ENCODE data around the gene RFX2. TPM values are rescaled to one million over a fixed set of nuclear protein-coding genes. Genes with fewer than 3 reads are reported as not detected.
"Not testable (repeated sequence)": the region's sequence is repeated elsewhere in the genome, so short reads cannot be mapped to it uniquely, and the experiment has no call there.

The RFX2 gene
- total RNA-seq, 2 experiments from 2014 or later: 10.1 to 10.4 TPM

GRCh38 chr19:5989388-5990074 lies 120.8 kb downstream of the RFX2 start:
- ChIA-PET CTCF (interaction anchor here (1.1 to 2.1 kb wide), 6 partner anchors 10 to 33 kb away, joined by 3 to 9 read pairs (median 4); no protein-coding TSS in a partner anchor), POLR2A (no interaction called here)
- no peak overlapping the region for H3K4me3 Mint-ChIP-seq
- H3K9me3 Mint-ChIP-seq: no peaks in the 10 kb centered on the region
- H3K36me3 Mint-ChIP-seq (ENCODE audit: low read depth): no peaks in the 10 kb centered on the region
- H3K27ac Mint-ChIP-seq: no peak overlapping the region
- no peaks in the 10 kb centered on the region for H3K27me3 Mint-ChIP-seq
- peaks cover 22% of the 10 kb centered on the region for H3K4me1 Mint-ChIP-seq
- no peak for DNase-seq

DNA sequence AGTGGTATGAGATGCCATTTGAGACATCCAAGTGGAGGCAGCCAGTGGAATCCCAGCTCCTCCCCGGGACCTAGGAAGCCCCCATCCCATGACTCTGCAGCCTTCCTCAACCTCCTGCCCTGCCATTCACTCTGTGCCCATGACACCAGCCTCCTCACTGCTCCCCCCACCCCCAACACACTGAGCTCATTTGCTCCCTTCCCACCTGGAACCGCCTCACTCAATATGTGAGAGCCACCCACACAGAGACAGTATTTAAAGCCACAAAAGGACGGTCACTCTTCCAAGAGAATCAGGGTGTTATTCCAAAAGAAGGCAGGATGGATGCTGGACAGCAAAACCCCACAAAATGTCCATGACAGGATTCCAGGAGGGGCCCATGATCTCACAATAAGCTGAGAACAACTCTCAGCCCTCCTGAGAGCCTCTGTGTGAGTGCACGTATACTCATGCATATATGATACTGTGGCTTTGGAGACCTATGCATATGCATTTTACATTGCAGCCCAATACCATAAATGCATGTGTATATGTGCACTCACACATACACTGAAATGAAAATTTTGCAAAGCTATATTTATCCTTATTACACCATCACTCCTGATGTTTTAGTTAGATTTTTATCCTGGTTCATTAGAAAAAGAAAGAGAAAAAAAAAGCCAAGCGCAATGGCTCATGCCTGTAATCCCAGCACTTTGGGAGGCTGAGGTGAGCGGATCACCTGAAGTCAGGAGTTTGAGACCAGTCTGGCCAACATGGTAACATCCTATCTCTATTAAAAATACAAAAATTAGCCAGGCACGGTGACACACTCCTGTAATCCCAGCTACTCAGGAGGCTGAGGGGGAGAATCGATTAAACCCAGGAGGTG lies 121.5 kb downstream of the RFX2 start:
- Mint-ChIP-seq H3K4me1 (peaks cover 30% of the 10 kb centered on the region), H3K27me3 (no peaks in the 10 kb centered on the region), H3K4me3 (no peak overlapping the region), H3K36me3 (ENCODE audit: low read depth) (no peaks in the 10 kb centered on the region), H3K27ac (peak overlapping the region; percentile 51), H3K9me3 (no peaks in the 10 kb centered on the region)
- CTCF ChIA-PET: interaction anchor here (1.1 to 1.4 kb wide), 4 partner anchors 9 to 34 kb away, joined by 3 to 9 read pairs (median 4); no protein-coding TSS in a partner anchor
- POLR2A ChIA-PET: no interaction called here
- DNase-seq: no peak

DNA sequence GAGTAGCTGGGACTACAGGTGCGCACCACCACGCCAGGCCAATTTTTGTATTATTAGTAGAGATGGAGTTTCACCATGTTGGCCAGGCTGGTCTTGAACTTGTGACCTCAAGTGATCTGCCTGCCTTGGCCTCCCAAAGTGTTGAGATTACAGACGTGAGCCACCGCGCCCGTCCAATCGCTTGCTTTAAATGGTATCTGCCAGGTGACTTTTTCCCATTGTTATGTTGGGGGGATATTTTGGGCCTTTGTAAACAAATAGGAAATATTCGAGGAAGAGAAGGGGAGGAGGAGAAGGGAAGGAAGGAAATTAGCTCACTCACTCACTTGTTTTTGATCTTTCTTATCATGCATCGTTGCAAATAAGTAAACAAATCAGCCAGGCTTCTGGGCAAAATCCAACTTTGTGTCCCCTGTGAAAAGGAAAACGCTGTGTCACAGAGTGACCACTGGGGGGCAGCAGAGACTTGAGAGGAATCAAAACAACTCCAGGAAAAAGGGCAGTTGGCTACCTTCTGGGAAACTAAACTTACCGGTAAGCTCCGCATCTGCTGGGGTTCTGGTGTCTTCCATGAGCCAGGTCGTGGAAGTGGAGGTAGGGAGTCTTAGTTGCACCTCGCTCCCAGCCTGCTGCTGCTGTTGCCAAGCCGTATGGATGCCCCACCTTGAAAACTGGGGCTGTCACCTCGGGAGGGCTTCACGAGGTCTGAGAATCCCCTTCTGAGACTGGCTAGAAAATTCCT lies 123.1 kb downstream of the RFX2 start:
- POLR2A ChIA-PET: no interaction called here
- peak overlapping the region; percentile 54 for H3K4me3 Mint-ChIP-seq
- H3K36me3 Mint-ChIP-seq (ENCODE audit: low read depth): no peaks in the 10 kb centered on the region
- H3K9me3 Mint-ChIP-seq: no peaks in the 10 kb centered on the region
- H3K4me1 Mint-ChIP-seq: peaks cover 42% of the 10 kb centered on the region
- DNase-seq: peak; percentile 80
- CTCF ChIA-PET: interaction anchor here (0.6 to 1.5 kb wide), 8 partner anchors 9 to 287 kb away, joined by 3 to 9 read pairs (median 3); partner anchors contain the start of gene RANBP3
- H3K27me3 Mint-ChIP-seq: no peaks in the 10 kb centered on the region
- peak overlapping the region; percentile 80 for H3K27ac Mint-ChIP-seq

DNA sequence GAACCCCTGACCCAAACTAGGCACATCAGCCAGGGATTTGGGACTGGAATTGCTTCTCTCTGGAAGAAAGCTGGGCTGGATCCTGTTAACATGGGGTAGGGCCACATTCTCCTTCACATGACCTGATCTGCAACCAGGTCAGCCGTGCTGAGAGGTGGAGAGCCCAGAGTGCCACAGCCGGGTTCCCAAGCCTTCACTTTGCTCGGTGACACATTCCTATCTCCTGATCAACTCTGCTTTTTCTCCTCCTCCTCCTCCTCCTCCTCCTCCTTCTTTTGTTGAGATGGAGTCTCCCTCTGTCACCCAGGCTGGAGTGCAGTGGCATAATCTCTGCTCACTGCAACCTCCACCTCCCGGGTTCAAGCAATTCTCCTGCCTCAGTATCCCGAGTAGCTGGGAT lies 124.5 kb downstream of the RFX2 start:
- H3K9me3 Mint-ChIP-seq; POLR2A ChIA-PET; H3K27ac Mint-ChIP-seq; DNase-seq; H3K4me3 Mint-ChIP-seq; H3K27me3 Mint-ChIP-seq; H3K36me3 Mint-ChIP-seq (ENCODE audit: low read depth): not testable (repeated sequence)
- CTCF ChIA-PET: interaction anchor here (0.7 to 3.1 kb wide), 3 partner anchors 13 to 182 kb away, joined by 3 to 16 read pairs (median 13); no protein-coding TSS in a partner anchor
- H3K4me1 Mint-ChIP-seq: peaks cover 47% of the 10 kb centered on the region

DNA sequence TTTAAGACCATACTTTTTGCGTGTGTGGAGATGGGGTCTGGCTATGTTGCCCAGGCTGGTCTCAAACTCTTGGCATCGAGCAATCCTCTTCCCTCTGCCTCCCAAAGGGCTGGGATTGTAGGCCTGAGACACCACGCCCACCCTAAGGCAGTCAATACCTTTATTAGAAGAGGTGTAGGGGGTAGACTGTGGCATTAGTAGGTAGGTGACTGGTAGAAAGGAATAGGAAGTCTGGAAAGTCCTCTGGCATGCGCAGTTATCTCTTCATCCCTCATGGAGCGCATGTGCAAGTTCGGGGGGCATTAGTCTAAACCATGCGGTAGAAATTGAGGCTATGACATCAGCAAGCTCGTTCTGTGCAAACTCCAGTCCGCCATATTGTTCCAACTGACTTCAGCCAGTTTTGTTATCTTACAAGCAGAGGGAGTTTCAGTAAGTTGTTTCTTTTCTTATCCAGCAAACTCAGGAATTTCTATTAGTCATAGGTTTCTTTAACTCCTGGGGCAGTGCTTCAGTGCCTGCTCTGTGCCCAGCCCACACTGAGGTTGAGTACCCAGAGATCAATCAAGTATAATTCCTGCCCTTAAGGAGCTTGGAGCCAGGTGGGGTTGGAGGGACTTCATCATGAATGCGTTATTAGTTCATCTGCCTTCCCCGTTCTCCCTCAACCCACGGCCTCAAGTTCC lies 125.1 kb downstream of the RFX2 start:
- POLR2A ChIA-PET: no interaction called here
- Mint-ChIP-seq H3K27ac (no peak overlapping the region), H3K36me3 (ENCODE audit: low read depth) (peaks cover 1% of the 10 kb centered on the region)

GRCh38 chr19:5984600-5984999 lies 125.7 kb downstream of the RFX2 start:
- Mint-ChIP-seq H3K4me1 (peaks cover 54% of the 10 kb centered on the region), H3K36me3 (ENCODE audit: low read depth) (peaks cover 1% of the 10 kb centered on the region), H3K27ac (peak overlapping the region; percentile 19), H3K27me3 (no peaks in the 10 kb centered on the region), H3K4me3 (no peak overlapping the region), H3K9me3 (no peaks in the 10 kb centered on the region)
- CTCF ChIA-PET: interaction anchor here (0.9 to 3.1 kb wide), 4 partner anchors 10 to 181 kb away, joined by 3 to 16 read pairs (median 8); no protein-coding TSS in a partner anchor
- no peak for DNase-seq
- POLR2A ChIA-PET: no interaction called here

More for the DNA sequence above, 125.1 kb downstream of the RFX2 start:
- no peaks in the 10 kb centered on the region for H3K27me3 Mint-ChIP-seq
- H3K4me1 Mint-ChIP-seq: peaks cover 48% of the 10 kb centered on the region
- no peaks in the 10 kb centered on the region for H3K9me3 Mint-ChIP-seq
- no peak for DNase-seq
- H3K4me3 Mint-ChIP-seq: no peak overlapping the region
- CTCF ChIA-PET: interaction anchor here (2.6 to 3.1 kb wide), 2 partner anchors 37 to 181 kb away, joined by 13 to 16 read pairs; no protein-coding TSS in a partner anchor

DNA sequence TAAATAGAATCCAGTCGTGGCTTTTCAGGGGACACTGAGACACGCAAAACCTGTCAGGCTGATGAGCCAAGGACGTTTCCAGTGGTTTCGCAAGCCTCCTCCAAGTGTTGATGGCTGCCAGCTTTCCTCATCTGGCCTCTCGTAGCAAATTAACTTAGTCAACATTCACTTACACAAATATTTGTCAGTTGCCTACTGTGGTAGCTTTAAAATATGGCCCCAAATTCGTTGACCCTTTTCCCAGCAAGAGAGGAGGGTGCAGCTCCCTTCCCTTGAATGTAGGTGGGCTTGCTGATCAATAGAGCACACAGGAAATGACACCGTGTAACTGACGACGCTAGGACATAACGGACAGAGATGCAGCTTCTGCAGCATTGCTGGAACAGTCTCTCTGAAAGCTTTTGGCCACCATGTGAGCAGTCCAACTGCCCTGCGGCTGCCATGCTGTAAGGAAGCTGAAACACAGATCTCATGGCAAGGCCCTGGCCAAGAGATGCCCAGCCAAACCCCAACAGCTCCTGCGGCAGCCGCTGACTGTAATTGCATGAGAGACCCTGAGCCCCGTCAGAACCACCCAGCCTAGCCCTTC lies 126.8 kb downstream of the RFX2 start:
- H3K36me3 Mint-ChIP-seq (ENCODE audit: low read depth): peaks cover 1% of the 10 kb centered on the region
- no peaks in the 10 kb centered on the region for H3K9me3 Mint-ChIP-seq
- CTCF ChIA-PET: interaction anchor here (0.9 to 3.1 kb wide), 5 partner anchors 11 to 179 kb away, joined by 3 to 16 read pairs (median 4); no protein-coding TSS in a partner anchor
- DNase-seq: no peak
- H3K4me3 Mint-ChIP-seq: no peak overlapping the region
- H3K4me1 Mint-ChIP-seq: peaks cover 58% of the 10 kb centered on the region
- POLR2A ChIA-PET: no interaction called here
- H3K27me3 Mint-ChIP-seq: no peaks in the 10 kb centered on the region
- H3K27ac Mint-ChIP-seq: peak overlapping the region; percentile 61

- CTCF ChIA-PET: interaction anchor here (0.7 to 3.7 kb wide), 7 partner anchors 8 to 175 kb away, joined by 3 to 16 read pairs (median 9); no protein-coding TSS in a partner anchor
- no peaks in the 10 kb centered on the region for H3K27me3 Mint-ChIP-seq
- no peak for DNase-seq
- POLR2A ChIA-PET: interaction anchor here (0.7 to 0.9 kb wide), 2 partner anchors 75 to 151 kb away, joined by 3 read pairs; no protein-coding TSS in a partner anchor
- H3K4me3 Mint-ChIP-seq: peak overlapping the region; percentile 94
- peaks cover 66% of the 10 kb centered on the region for H3K4me1 Mint-ChIP-seq
- H3K36me3 Mint-ChIP-seq (ENCODE audit: low read depth): peaks cover 24% of the 10 kb centered on the region
- H3K9me3 Mint-ChIP-seq: no peaks in the 10 kb centered on the region
- H3K27ac Mint-ChIP-seq: peak overlapping the region; percentile 93
Measured at GRCh38 chr19:5978606-5979552, 131.4 kb downstream of the RFX2 start.

- H3K27me3 Mint-ChIP-seq: no peaks in the 10 kb centered on the region
- peak within 1 kb of the TSS; percentile 94 for H3K4me3 Mint-ChIP-seq
- peak within 1 kb of the TSS; percentile 93 for H3K27ac Mint-ChIP-seq
- peaks cover 59% of the 10 kb centered on the region for H3K4me1 Mint-ChIP-seq
- peaks cover 24% of the 10 kb centered on the region for H3K36me3 Mint-ChIP-seq (ENCODE audit: low read depth)
- peak; percentile 98 for DNase-seq
- POLR2A ChIA-PET: interaction anchor here (0.7 to 0.9 kb wide), 2 partner anchors 74 to 150 kb away, joined by 3 read pairs; no protein-coding TSS in a partner anchor
- no peaks in the 10 kb centered on the region for H3K9me3 Mint-ChIP-seq
- CTCF ChIA-PET: interaction anchor here (0.7 to 3.7 kb wide), 6 partner anchors 9 to 174 kb away, joined by 3 to 16 read pairs (median 9); no protein-coding TSS in a partner anchor
Measured at GRCh38 chr19:5977785-5978605, 132.3 kb downstream of the RFX2 start, which contains the start of gene RANBP3. Gene RANBP3 (minus strand): TSS chr19:5978140. CDS start chr19:5978082, 58 bp downstream.

DNA sequence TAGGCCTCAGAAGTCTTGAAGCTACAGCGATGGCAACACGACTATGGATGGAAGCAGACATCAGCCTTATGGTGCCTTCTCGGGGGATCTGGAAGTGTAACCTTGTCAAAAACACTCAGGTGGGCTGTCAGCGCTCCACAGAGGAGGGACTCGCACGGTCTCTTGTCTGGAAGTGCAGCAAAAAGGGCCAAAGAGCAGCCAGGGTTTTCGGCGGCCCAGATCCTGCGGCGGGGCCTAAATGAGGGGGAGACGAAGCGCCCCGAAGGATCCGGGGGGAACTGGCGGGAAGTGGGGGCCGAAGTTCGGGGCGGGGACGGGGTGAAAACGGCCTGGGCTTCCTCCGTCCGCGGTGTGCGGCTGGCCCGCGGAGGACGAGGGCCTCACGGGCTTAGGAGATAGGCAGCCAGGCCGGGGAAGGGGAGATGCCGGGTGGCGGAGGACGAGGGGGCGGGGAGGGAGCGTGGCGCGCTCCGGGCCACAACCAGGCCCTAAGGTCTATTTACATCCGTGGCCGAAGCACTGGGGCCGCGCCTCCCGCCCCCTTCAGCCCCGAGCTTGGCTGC lies 133.0 kb downstream of the RFX2 start:
- Mint-ChIP-seq H3K9me3 (no peaks in the 10 kb centered on the region), H3K27ac (peak overlapping the region; percentile 91), H3K27me3 (no peaks in the 10 kb centered on the region), H3K4me3 (peak overlapping the region; percentile 94), H3K36me3 (ENCODE audit: low read depth) (peaks cover 27% of the 10 kb centered on the region), H3K4me1 (peaks cover 62% of the 10 kb centered on the region)
- CTCF ChIA-PET: interaction anchor here (1.2 to 3.7 kb wide), 4 partner anchors 9 to 45 kb away, joined by 3 to 16 read pairs (median 9); no protein-coding TSS in a partner anchor
- DNase-seq: no peak
- POLR2A ChIA-PET: no interaction called here
